Heart right ventricle (tissue), 16 donors: ENCODE data around the gene PCDH15. TPM values are rescaled to one million over a fixed set of nuclear protein-coding genes. Genes with fewer than 3 reads are reported as not detected.

Experiments
- ATAC-seq, 8 donors: fragments of 200-7000 bp; cut with Tn5 transposase; one replicate each; pipeline ENCODE4 v1.9.1; 2020; ENCODE audit warnings: mild to moderate bottlenecking in 8 of 8, moderate library complexity in 8 of 8, moderate number of reproducible peaks in 1 of 8
- DNase-seq, 2 donors: peaks; one replicate each; pipeline ENCODE4 v3.0.0-alpha.2; 2020
- H3K27ac ChIP-seq, 10 donors: fragments of 200-600 bp; sonication (generic) in 2 of 10; one replicate each; pipeline versions ENCODE4 v1.5.0 to v1.8.0; 2020 to 2022; ENCODE audit warnings: mild to moderate bottlenecking in 3 of 10
- H3K27me3 ChIP-seq, 7 donors: fragments of 200-600 bp; one replicate each; pipeline ENCODE4 v1.8.0; 2021 to 2022; ENCODE audit warnings: mild to moderate bottlenecking in 2 of 7
- H3K36me3 ChIP-seq, 9 donors: fragments of 200-600 bp; sonication (generic) in 1 of 9; one replicate each; pipeline versions ENCODE4 v1.5.0 to v1.8.0; 2020 to 2022; ENCODE audit warnings: mild to moderate bottlenecking in 2 of 9
- H3K4me1 ChIP-seq, 9 donors: fragments of 200-600 bp; sonication (generic) in 1 of 9; one replicate each; pipeline versions ENCODE4 v1.5.0 to v1.8.0; 2020 to 2022; ENCODE audit warnings: mild to moderate bottlenecking in 4 of 9
- H3K4me3 ChIP-seq, 10 donors: fragments of 200-600 bp; sonication (generic) in 2 of 10; one replicate each; pipeline versions ENCODE4 v1.5.0 to v1.8.0; 2020 to 2022; ENCODE audit warnings: mild to moderate bottlenecking in 7 of 10, moderate library complexity in 2 of 10
- H3K9me3 ChIP-seq, 11 donors: fragments of 200-600 bp in 10 of 11; sonication (generic) in 2 of 11; one replicate each; pipeline versions ENCODE4 v1.5.0 to v1.8.0; 2013 to 2022; ENCODE audit warnings: mild to moderate bottlenecking in 2 of 11, control low read depth in 1 of 11, moderate library complexity in 1 of 11
- CTCF ChIP-seq, 9 donors: fragments of 200-600 bp; sonication (generic) in 2 of 9; IDR thresholded peaks; one replicate each; pipeline versions ENCODE4 v1.5.0 to v1.8.0; 2021 to 2022; ENCODE audit warnings: antibody characterized with exemption in 9 of 9, mild to moderate bottlenecking in 5 of 9, moderate library complexity in 1 of 9
- WGBS, 2 donors: extraction: QIAGEN DNeasy Blood & Tissue Kit; methylation state at CpG; one replicate each; pipeline ENCODE4 v1.1.7; 2013; ENCODE audit warnings: inconsistent platforms in 1 of 2; 5-methylcytosine and 5-hydroxymethylcytosine counted together
- intact Hi-C, 10 donors: fragments of 100-400 bp; cut with DNase I; formaldehyde crosslinking; loops; one replicate each; pipeline versions ENCODE4 v1.11.1 to v1.14.2; 2022
- polyA plus RNA-seq, 2 donors: library from polyadenylated mRNA; stranded (reverse); fragments of 200-250 nt; gene quantifications; one replicate each; pipeline ENCODE4 v1.2.3, GENCODE V29; 2013
- total RNA-seq, 10 donors: library from RNA; stranded (reverse); fragmentation: NEBNext Ultra II Directional in 3 of 10; extraction: Animal tissue kit (Norgen Biotek cat#: 25700) in 3 of 10; gene quantifications; one replicate each; pipeline versions ENCODE4 v1.2.1 to v1.2.4, GENCODE V29; 2021 to 2023
- donor health status: Arrhythmogenic right ventricular cardiomyopathy.
- donor health status: ischemic (EF 13 %, LVEDD 7.1; RV severe dilation, severe dysfunction).
- donor health status: healthy with polysubstance abuse.
- donor health status: DM: no; HTN: yes; CAD: no.
- donor health status: DM: no; HTN: no; CAD: no.
- donor health status: ischemic (EF 25% LVEDD 6.9; RV normal size, moderate dysfunction).
- donor health status: ischemic (EF 25% LVEDD 5.7; RV mildly dilated, moderate dysfunction).
- donor health status: healthy.
- donor health status: DM: yes; HTN: yes; CAD: no.
- donor health status: Ischemic cardiomyopathy.
- donor health status: ischemic (EF 35%, LVEDD 5.7; RV mildly dilated, moderate dysfunction).
- donor health status: nonischemic (EF 11% LVEDD 7.7; RV severe dilation, severe dysfunction).
- donor health status: DM: yes; HTN: yes; CAD: no.
- donor health status: PGD.
- donor health status: ischemic (EF 29% LVEDD 5.4; RV normal size, mild dysfunction).
- donor health status: nonischemic (EF 23%, LVEDD 6.1; RV moderate dilation, normal function).

Gene PCDH15
- total and polyA plus RNA-seq, 12 donors: 0.05 to 1.00 (median 0.34) TPM

DNA sequence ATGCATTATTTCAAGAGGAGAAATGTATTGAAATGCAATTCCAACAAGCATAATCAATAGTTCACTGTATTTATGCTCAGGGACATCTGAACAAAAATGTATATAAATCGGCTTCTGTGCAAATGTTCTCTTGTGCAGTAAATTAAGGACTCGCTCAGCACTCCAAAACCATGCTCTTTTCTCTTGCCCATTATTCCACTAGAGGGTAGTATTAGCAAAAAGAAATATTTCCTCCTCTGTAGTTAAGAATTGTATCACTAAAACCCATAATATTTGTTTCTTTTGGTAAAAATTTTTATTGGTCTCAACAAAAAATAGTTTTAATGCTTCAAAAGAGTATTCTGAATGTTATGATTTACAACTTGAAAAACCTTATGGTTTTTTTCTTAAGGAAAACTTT is 803.1 kb downstream of the PCDH15 start:
- DNase-seq (no peak), ATAC-seq (no peak)
- WGBS, 2 donors: 53% methylated on average over 2 of the region's 2 CpGs
- intact Hi-C loops: no loop called here
- H3K4me3 ChIP-seq: no peak overlapping the region
- no peaks in the 10 kb centered on the region for H3K9me3 ChIP-seq
- peak in 7 of 9 donors; percentile 19 to 42 (median 22) for TF ChIP-seq CTCF (IDR thresholded peaks at IDR 0.05)
- no peak overlapping the region for H3K27ac ChIP-seq
- no peaks in the 10 kb centered on the region for H3K4me1 ChIP-seq
- no peaks in the 10 kb centered on the region for H3K27me3 ChIP-seq
- H3K36me3 ChIP-seq: no peaks in the 10 kb centered on the region

DNA sequence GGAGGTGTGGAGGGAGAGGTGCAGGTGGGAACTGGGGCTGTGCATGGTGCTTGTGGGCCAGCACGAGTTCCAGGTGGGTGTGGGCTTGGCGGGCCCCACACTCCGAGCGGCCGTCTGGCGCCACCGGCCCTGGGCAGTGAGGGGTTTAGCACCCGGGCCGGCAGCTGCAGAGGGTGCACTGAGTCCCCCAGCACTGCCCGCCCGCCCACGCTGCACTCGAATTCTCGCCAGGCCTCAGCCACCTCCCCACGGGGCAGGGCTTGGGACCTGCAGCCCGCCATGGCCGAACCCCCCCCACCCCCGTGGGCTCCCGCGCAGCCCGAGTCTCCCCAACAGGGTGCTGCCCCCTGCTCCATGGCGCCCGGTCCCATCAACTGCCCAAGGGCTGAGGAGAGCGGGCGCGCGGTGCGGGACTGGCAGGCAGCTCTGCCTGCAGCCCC is 810.2 kb downstream of the PCDH15 start:
- no peak for TF ChIP-seq CTCF (IDR thresholded peaks at IDR 0.05)
- H3K4me3 ChIP-seq: no peak overlapping the region
- 94 to 98% methylated on average over 24 to 28 of the region's 28 CpGs for WGBS, 2 donors
- peaks cover 0 to 5% (median 0%) of the 10 kb centered on the region in 11 donors for H3K9me3 ChIP-seq
- H3K27me3 ChIP-seq: no peaks in the 10 kb centered on the region
- H3K4me1 ChIP-seq: no peaks in the 10 kb centered on the region
- no peaks in the 10 kb centered on the region for H3K36me3 ChIP-seq
- ATAC-seq (no peak), DNase-seq (no peak)
- H3K27ac ChIP-seq: no peak overlapping the region
- intact Hi-C loops: no loop called here

DNA sequence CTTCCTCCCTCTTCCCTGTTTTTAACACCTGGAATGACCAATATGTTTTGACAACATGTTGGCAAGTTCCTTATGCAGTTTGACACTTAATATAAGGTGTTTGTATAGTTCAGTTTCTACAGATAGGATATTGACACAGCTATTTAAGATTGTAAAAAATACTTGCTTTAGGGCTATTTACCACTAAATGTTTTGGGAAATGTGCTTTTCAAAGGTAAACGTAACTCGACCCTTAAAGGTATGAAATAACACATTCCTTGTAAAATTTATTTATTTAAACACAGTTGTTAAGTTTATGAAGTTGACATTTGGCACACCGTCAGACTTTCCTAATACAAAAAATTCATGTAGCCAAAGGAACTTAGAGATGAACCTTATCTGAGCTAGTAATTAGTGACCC is 817.6 kb downstream of the PCDH15 start:
- Histone ChIP-seq H3K36me3 (no peaks in the 10 kb centered on the region), H3K4me1 (no peaks in the 10 kb centered on the region), H3K27ac (no peak overlapping the region), H3K9me3 (peaks cover 0 to 15% (median 0%) of the 10 kb centered on the region in 11 donors), H3K4me3 (no peak overlapping the region), H3K27me3 (no peaks in the 10 kb centered on the region)
- intact Hi-C loops: no loop called here
- no peak for TF ChIP-seq CTCF (IDR thresholded peaks at IDR 0.05)
- WGBS, 2 donors: 74 to 81% methylated on average over 3 of the region's 3 CpGs
- ATAC-seq (no peak), DNase-seq (no peak)

- DNase-seq (no peak), ATAC-seq (no peak)
- intact Hi-C loops: no loop called here
- WGBS, 2 donors: 80 to 87% methylated on average over 3 of the region's 3 CpGs
- Histone ChIP-seq H3K27me3 (no peaks in the 10 kb centered on the region), H3K36me3 (no peaks in the 10 kb centered on the region), H3K27ac (no peak overlapping the region), H3K4me3 (no peak overlapping the region), H3K9me3 (peaks cover 0 to 15% (median 0%) of the 10 kb centered on the region in 11 donors), H3K4me1 (no peaks in the 10 kb centered on the region)
- no peak for TF ChIP-seq CTCF (IDR thresholded peaks at IDR 0.05)
Measured at GRCh38 chr10:53980210-53980609, 820.8 kb downstream of the PCDH15 start.
